WTC11 (cell line): Measurements from ENCODE around the gene LTBP1. TPM values are rescaled to one million over a fixed set of nuclear protein-coding genes. Genes with fewer than 3 reads are reported as not detected.

ENCODE experiments used
- ATAC-seq: fragments of 200-7000 bp; cut with Tn5 transposase; 2 replicates; pipeline ENCODE4 v1.10.0; 2021; ENCODE audit warnings: mild to moderate bottlenecking, moderate library complexity
- CTCF ChIA-PET: fragments of 300-600 bp; sonication (Branson Sonifier 250); formaldehyde crosslinking; loops from one replicate; lab custom pipeline; 2021; ENCODE audit warnings: antibody characterized with exemption; lab: Charles Lee
- POLR2A ChIA-PET: fragments of 350-600 bp; sonication (Branson Sonifier 250); formaldehyde crosslinking; loops from one replicate; lab custom pipeline; 2021; ENCODE audit warnings: antibody characterized with exemption; lab: Charles Lee
- DNase-seq: peaks from one replicate; pipeline ENCODE4 v3.0.0; 2021; ENCODE audit warnings: low spot score
- H3K27ac Mint-ChIP-seq: 2 replicates; pipeline ENCODE4 v1.8.0; 2021; ENCODE audit warnings: mixed read lengths
- H3K27me3 Mint-ChIP-seq: 2 replicates; pipeline ENCODE4 v1.8.0; 2021; ENCODE audit warnings: low read depth, mild to moderate bottlenecking, moderate library complexity, mixed read lengths
- H3K36me3 Mint-ChIP-seq: 2 replicates; pipeline ENCODE4 v1.8.0; 2021; ENCODE audit warnings: mixed read lengths
- H3K4me1 Mint-ChIP-seq: 2 replicates; pipeline ENCODE4 v1.8.0; 2022; ENCODE audit warnings: mixed read lengths
- H3K4me3 Mint-ChIP-seq: 2 replicates; pipeline ENCODE4 v1.8.0; 2021; ENCODE audit warnings: mild to moderate bottlenecking, moderate library complexity, mixed read lengths
- H3K9me3 Mint-ChIP-seq: 2 replicates; pipeline ENCODE4 v1.8.0; 2021; ENCODE audit warnings: mixed read lengths
- AR ChIP-seq: fragments of 250-450 bp; sonication (Bioruptor Pico); IDR thresholded peaks from 2 replicates; pipeline ENCODE4 v1.9.0; 2021; ENCODE audit warnings: mild to moderate bottlenecking
- CBFB ChIP-seq: sonication (generic); formaldehyde crosslinking; IDR thresholded peaks from 2 replicates; pipeline ENCODE4 v1.8.1; 2022; ENCODE audit warnings: mild to moderate bottlenecking, low read depth, missing genetic modification reagents
- CREB1 ChIP-seq: sonication (generic); formaldehyde crosslinking; IDR thresholded peaks from 2 replicates; pipeline ENCODE4 v1.8.0; 2023; ENCODE audit warnings: mild to moderate bottlenecking, missing genetic modification reagents
- E2F1 ChIP-seq: sonication (generic); formaldehyde crosslinking; IDR thresholded peaks from 2 replicates; pipeline ENCODE4 v1.8.0; 2022; ENCODE audit warnings: mild to moderate bottlenecking, missing genetic modification reagents
- E2F5 ChIP-seq: sonication (generic); formaldehyde crosslinking; IDR thresholded peaks from 2 replicates; pipeline ENCODE4 v1.8.1; 2022; ENCODE audit warnings: mild to moderate bottlenecking, moderate library complexity, missing genetic modification reagents
- FOXJ3 ChIP-seq: sonication (generic); formaldehyde crosslinking; IDR thresholded peaks from 2 replicates; pipeline ENCODE4 v1.9.0; 2021; ENCODE audit warnings: missing genetic modification reagents, mild to moderate bottlenecking, borderline replicate concordance
- FOXP4 ChIP-seq: sonication (generic); formaldehyde crosslinking; IDR thresholded peaks from 2 replicates; pipeline ENCODE4 v1.8.0; 2022; ENCODE audit warnings: mild to moderate bottlenecking, missing genetic modification reagents
- HMGA2 ChIP-seq: fragments of 250-450 bp; sonication (Bioruptor Pico); IDR thresholded peaks from 2 replicates; pipeline ENCODE4 v1.4.0; 2021; ENCODE audit warnings: mild to moderate bottlenecking, moderate library complexity
- MLX ChIP-seq: sonication (generic); formaldehyde crosslinking; IDR thresholded peaks from 2 replicates; pipeline ENCODE4 v1.8.1; 2023; ENCODE audit warnings: mild to moderate bottlenecking, missing genetic modification reagents, moderate library complexity
- NFATC4 ChIP-seq: fragments of 250-450 bp; sonication (Bioruptor Pico); IDR thresholded peaks from 2 replicates; pipeline ENCODE4 v1.9.0; 2021; ENCODE audit warnings: mild to moderate bottlenecking
- NR1H2 ChIP-seq: sonication (generic); formaldehyde crosslinking; IDR thresholded peaks from 2 replicates; pipeline ENCODE4 v1.9.0; 2021; ENCODE audit warnings: mild to moderate bottlenecking, moderate library complexity, missing genetic modification reagents
- SMAD3 ChIP-seq: sonication (generic); formaldehyde crosslinking; IDR thresholded peaks from 2 replicates; pipeline ENCODE4 v1.8.0; 2022; ENCODE audit warnings: missing genetic modification reagents, mild to moderate bottlenecking, borderline replicate concordance
- TCF7 ChIP-seq: sonication (generic); formaldehyde crosslinking; IDR thresholded peaks from 2 replicates; pipeline ENCODE4 v1.8.0; 2022; ENCODE audit warnings: mild to moderate bottlenecking, low read depth, missing genetic modification reagents, moderate library complexity
- ZBTB21 ChIP-seq: sonication (generic); formaldehyde crosslinking; IDR thresholded peaks from 2 replicates; pipeline ENCODE4 v1.8.1; 2023; ENCODE audit warnings: mild to moderate bottlenecking, missing genetic modification reagents, borderline replicate concordance
- ZNF232 ChIP-seq: sonication (generic); formaldehyde crosslinking; IDR thresholded peaks from 2 replicates; pipeline ENCODE4 v1.8.0; 2022; ENCODE audit warnings: mild to moderate bottlenecking, missing genetic modification reagents
- ZNF281 ChIP-seq: sonication (generic); formaldehyde crosslinking; IDR thresholded peaks from 2 replicates; pipeline ENCODE4 v1.8.0; 2023; ENCODE audit warnings: mild to moderate bottlenecking, missing genetic modification reagents
- ZNF317 ChIP-seq: sonication (generic); formaldehyde crosslinking; IDR thresholded peaks from 2 replicates; pipeline ENCODE4 v1.8.1; 2023; ENCODE audit warnings: low read depth, mild to moderate bottlenecking, moderate library complexity, missing genetic modification reagents, borderline replicate concordance
- total RNA-seq: library from RNA; stranded (reverse); gene quantifications from 3 replicates; pipeline ENCODE4 v1.2.3, GENCODE V29; 2021
- TF ChIP-seq, protein P1 (sequence below): sonication (generic); formaldehyde crosslinking; IDR thresholded peaks from 2 replicates; pipeline ENCODE4 v1.8.0; 2022; ENCODE audit warnings: missing genetic modification reagents
- TF ChIP-seq, protein P2 (sequence below): fragments of 250-450 bp; sonication (Bioruptor Pico); IDR thresholded peaks from 2 replicates; pipeline ENCODE4 v1.9.0; 2021; ENCODE audit warnings: moderate library complexity, mild to moderate bottlenecking, inconsistent platforms, borderline replicate concordance

LTBP1 gene
- total RNA-seq, 1 experiment from 2014 or later, result 33.6 TPM

DNA sequence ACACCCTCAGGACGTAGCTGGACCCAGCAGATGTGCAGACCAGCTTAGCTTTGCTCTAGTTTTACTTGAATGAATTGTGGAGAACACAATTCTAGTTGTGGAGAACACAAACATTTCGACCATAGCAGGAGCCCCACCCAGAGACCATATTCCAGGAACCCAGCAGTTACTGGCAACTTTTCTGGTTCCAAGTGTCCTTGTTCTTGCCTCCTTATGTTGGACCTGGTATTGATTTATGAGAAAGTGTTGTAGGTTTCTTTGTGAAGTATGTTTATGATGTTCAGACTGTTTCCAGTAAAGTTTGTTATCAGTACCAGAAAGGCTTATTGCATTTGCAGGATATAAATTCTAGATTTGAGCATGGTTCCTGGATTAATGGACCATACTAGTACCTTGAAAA is 51.0 kb downstream of the LTBP1 start:
- H3K27me3 Mint-ChIP-seq, result no peaks in the 10 kb centered on the region
- 0 out of 2 replicates have a peak, but pooled peaks cover 3% of the 10 kb centered on the region for H3K36me3 Mint-ChIP-seq
- no peaks in the 10 kb centered on the region for H3K4me1 Mint-ChIP-seq
- ChIA-PET POLR2A (interaction anchor here (0.7 kb wide), 1 partner anchor 21 kb away, joined by 8 read pairs; no protein-coding TSS in a partner anchor), CTCF (interaction anchor here (0.7 kb wide), 1 partner anchor 141 kb away, joined by 5 read pairs; no protein-coding TSS in a partner anchor)
- no peak for TF ChIP-seq E2F1 (CRISPR knock-in tag)
- TF ChIP-seq TCF7 (CRISPR knock-in tag), result no peak
- no peak for TF ChIP-seq HMGA2
- TF ChIP-seq CBFB (CRISPR knock-in tag), result no peak
- TF ChIP-seq ZNF281 (CRISPR knock-in tag), result no peak
- no peak for TF ChIP-seq MLX (CRISPR knock-in tag)
- TF ChIP-seq SMAD3 (CRISPR knock-in tag), result no peak
- no peak for TF ChIP-seq CREB1 (CRISPR knock-in tag)
- TF ChIP-seq ZNF232, result no peak
- no peak for TF ChIP-seq ZNF317 (CRISPR knock-in tag)
- TF ChIP-seq, protein P1, sequence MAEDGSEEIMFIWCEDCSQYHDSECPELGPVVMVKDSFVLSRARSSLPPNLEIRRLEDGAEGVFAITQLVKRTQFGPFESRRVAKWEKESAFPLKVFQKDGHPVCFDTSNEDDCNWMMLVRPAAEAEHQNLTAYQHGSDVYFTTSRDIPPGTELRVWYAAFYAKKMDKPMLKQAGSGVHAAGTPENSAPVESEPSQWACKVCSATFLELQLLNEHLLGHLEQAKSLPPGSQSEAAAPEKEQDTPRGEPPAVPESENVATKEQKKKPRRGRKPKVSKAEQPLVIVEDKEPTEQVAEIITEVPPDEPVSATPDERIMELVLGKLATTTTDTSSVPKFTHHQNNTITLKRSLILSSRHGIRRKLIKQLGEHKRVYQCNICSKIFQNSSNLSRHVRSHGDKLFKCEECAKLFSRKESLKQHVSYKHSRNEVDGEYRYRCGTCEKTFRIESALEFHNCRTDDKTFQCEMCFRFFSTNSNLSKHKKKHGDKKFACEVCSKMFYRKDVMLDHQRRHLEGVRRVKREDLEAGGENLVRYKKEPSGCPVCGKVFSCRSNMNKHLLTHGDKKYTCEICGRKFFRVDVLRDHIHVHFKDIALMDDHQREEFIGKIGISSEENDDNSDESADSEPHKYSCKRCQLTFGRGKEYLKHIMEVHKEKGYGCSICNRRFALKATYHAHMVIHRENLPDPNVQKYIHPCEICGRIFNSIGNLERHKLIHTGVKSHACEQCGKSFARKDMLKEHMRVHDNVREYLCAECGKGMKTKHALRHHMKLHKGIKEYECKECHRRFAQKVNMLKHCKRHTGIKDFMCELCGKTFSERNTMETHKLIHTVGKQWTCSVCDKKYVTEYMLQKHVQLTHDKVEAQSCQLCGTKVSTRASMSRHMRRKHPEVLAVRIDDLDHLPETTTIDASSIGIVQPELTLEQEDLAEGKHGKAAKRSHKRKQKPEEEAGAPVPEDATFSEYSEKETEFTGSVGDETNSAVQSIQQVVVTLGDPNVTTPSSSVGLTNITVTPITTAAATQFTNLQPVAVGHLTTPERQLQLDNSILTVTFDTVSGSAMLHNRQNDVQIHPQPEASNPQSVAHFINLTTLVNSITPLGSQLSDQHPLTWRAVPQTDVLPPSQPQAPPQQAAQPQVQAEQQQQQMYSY (CRISPR knock-in tag), result no peak
- no peak for TF ChIP-seq E2F5 (CRISPR knock-in tag)
- no peak for TF ChIP-seq ZBTB21 (CRISPR knock-in tag)
- no peak for TF ChIP-seq NFATC4
- ATAC-seq (no peak), DNase-seq (no peak)
- peaks cover 4% of the 10 kb centered on the region for H3K9me3 Mint-ChIP-seq
- no peak overlapping the region for H3K27ac Mint-ChIP-seq
- H3K4me3 Mint-ChIP-seq, result no peak overlapping the region

GRCh38 chr2:33000986-33001385 is 54.2 kb downstream of the LTBP1 start:
- no peak for DNase-seq
- no peak for ATAC-seq
- no peaks in the 10 kb centered on the region for H3K27me3 Mint-ChIP-seq

More at GRCh38 chr2:33000986-33001385, 54.2 kb downstream of the LTBP1 start:
- CTCF ChIA-PET, result no interaction called here
- H3K4me1 Mint-ChIP-seq, result no peaks in the 10 kb centered on the region
- no peak overlapping the region for H3K27ac Mint-ChIP-seq
- no peak for TF ChIP-seq AR (CRISPR knock-in tag)
- TF ChIP-seq FOXJ3 (CRISPR knock-in tag), result no peak
- TF ChIP-seq, protein P2, sequence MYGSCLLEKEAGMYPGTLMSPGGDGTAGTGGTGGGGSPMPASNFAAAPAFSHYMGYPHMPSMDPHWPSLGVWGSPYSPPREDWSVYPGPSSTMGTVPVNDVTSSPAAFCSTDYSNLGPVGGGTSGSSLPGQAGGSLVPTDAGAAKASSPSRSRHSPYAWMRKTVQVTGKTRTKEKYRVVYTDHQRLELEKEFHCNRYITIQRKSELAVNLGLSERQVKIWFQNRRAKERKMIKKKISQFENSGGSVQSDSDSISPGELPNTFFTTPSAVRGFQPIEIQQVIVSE (CRISPR knock-in tag), result no peak
- TF ChIP-seq FOXP4, result no peak
- no peak for TF ChIP-seq NR1H2 (CRISPR knock-in tag)
- TF ChIP-seq SMAD3 (CRISPR knock-in tag), result no peak
- TF ChIP-seq, all 79 proteins: peak for 0
- POLR2A ChIA-PET, result no interaction called here
- Mint-ChIP-seq H3K9me3 (peaks cover 1% of the 10 kb centered on the region), H3K4me3 (no peak overlapping the region), H3K36me3 (no peaks in the 10 kb centered on the region)
